ENCODE results near the gene CSMD2. TPM values are rescaled to one million over a fixed set of nuclear protein-coding genes. Genes with fewer than 3 reads are reported as not detected.

CSMD2 gene
- total RNA-seq, 1 experiment from 2014 or later: 0.22 TPM

DNA sequence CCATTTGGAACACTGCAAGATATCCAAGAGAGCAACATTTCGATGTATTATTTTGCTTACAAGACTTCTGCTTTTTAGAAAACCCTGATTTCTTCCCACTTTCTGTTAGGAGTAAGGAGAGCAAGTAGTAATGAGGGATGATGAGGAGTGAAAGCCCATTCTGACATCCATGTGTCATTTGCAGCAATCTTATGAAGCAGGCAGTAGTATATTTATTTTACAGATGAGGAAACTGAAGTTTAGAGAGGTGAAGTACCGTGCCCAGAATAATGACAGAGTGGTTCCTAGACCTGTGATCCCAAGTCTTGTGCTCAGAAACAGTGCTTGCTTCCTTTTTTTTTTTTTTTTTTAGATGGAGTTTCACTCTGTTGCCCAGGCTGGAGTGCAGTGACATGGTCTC is 699.7 kb downstream of the CSMD2 start:
- BruUV-seq (replicated peaks): no TSS peak
- RAD21 ChIA-PET (ENCODE audit: low non-redundant PET in 1 of 2, low total read pairs in 2 of 2, uncharacterized antibody in 2 of 2, unreplicated experiment in 2 of 2): no interaction called here

More for the DNA sequence above, 699.7 kb downstream of the CSMD2 start:
- Histone ChIP-seq H3K4me1 (ENCODE audit: control insufficient read depth in 1 of 2, insufficient read depth in 2 of 2, low read length in 2 of 2) (peaks cover 2 to 17% of the 10 kb centered on the region in 2 experiments; a peak in 3 of 4 replicates), H3K9me3 (ENCODE audit: control insufficient read depth in 1 of 2, insufficient read depth in 1 of 2, low read depth in 1 of 2, low read length in 2 of 2) (no peaks in the 10 kb centered on the region), H4K20me1 (ENCODE audit: insufficient read depth) (no peaks in the 10 kb centered on the region), H3K36me3 (ENCODE audit: control insufficient read depth in 1 of 2, insufficient read depth in 2 of 2, low read length in 2 of 2) (no peaks in the 10 kb centered on the region), H3K27ac (ENCODE audit: low read depth, low read length) (no peak overlapping the region), H3K27me3 (ENCODE audit: insufficient read depth, low read length) (no peaks in the 10 kb centered on the region), H3K9ac (ENCODE audit: low read length) (no peak overlapping the region), H2AFZ (ENCODE audit: low read depth, low read length, poor library complexity, severe bottlenecking) (no peak overlapping the region), H3K4me2 (ENCODE audit: low read length) (no peak overlapping the region), H3K4me3 (replicated peaks in 1 of 2; ENCODE audit: low read depth in 1 of 2, low read length in 2 of 2) (no peak overlapping the region), H3K9me2 (ENCODE audit: insufficient read depth) (no peaks in the 10 kb centered on the region), H3K79me2 (ENCODE audit: insufficient read depth, low read length) (no peaks in the 10 kb centered on the region)
- POLR2A ChIA-PET: no interaction called here
- CTCF ChIA-PET: no interaction called here
- TF ChIP-seq, protein P1, sequence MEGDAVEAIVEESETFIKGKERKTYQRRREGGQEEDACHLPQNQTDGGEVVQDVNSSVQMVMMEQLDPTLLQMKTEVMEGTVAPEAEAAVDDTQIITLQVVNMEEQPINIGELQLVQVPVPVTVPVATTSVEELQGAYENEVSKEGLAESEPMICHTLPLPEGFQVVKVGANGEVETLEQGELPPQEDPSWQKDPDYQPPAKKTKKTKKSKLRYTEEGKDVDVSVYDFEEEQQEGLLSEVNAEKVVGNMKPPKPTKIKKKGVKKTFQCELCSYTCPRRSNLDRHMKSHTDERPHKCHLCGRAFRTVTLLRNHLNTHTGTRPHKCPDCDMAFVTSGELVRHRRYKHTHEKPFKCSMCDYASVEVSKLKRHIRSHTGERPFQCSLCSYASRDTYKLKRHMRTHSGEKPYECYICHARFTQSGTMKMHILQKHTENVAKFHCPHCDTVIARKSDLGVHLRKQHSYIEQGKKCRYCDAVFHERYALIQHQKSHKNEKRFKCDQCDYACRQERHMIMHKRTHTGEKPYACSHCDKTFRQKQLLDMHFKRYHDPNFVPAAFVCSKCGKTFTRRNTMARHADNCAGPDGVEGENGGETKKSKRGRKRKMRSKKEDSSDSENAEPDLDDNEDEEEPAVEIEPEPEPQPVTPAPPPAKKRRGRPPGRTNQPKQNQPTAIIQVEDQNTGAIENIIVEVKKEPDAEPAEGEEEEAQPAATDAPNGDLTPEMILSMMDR (IDR thresholded peaks at IDR 0.05 in 2 of 3, conservative IDR thresholded peaks at IDR 0.05 in 1 of 3; ENCODE audit: borderline replicate concordance in 1 of 3, insufficient read depth in 1 of 3, low read depth in 2 of 3, low read length in 2 of 3): no peak
- TF ChIP-seq ATF3 (IDR thresholded peaks at IDR 0.05) (no peak), EGR1 (IDR thresholded peaks at IDR 0.05; ENCODE audit: low read depth) (no peak), RAD21 (IDR thresholded peaks at IDR 0.05; ENCODE audit: low read depth) (no peak), POLR2A (IDR thresholded peaks at IDR 0.05; ENCODE audit: borderline replicate concordance, extremely low read depth, insufficient read depth, insufficient read length) (no peak), ZBTB33 (IDR thresholded peaks at IDR 0.05; ENCODE audit: extremely low read depth, insufficient replicate concordance, low read length) (no peak), SP1 (IDR thresholded peaks at IDR 0.05; ENCODE audit: low read depth) (no peak), JUND (IDR thresholded peaks at IDR 0.05) (no peak)
- intact Hi-C loops (cut with micrococcal nuclease): no loop called here
- no peak for DNase-seq (ENCODE audit: low read depth, low spot score)
- no peak for ATAC-seq
